HG03045 (cell line): Measurements from ENCODE around the gene PRDM10.
"Not testable (repeated sequence)": the region's sequence is repeated elsewhere in the genome, so short reads cannot be mapped to it uniquely, and the experiment has no call there.

Experiments used
- ATAC-seq: cut with Tn5 transposase; IDR thresholded peaks from one replicate; pipeline ENCODE4 v1.9.1; 2021; ENCODE audit warnings: mild to moderate bottlenecking, moderate library complexity; ENCODE audit not compliant: unreplicated experiment

The PRDM10 gene

DNA sequence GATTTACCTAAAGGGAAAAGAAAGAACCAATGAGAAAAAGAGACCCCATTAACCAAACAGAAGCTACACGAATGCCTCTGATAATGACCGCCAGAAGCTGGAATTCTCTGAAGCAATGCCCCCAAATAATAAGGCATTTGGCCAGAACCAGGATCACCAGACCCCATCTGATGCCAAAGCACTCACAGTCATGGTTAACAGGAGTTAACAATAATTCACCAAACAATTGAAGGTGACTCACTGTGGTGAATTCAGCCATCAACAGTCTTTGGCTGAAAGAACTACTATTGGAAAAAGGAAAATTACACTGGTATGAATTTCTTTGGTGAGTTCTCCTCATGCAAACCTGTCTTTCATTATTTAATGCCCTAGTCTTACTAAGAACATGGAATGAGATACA, 85.4 kb downstream of the PRDM10 start:
- no peak for ATAC-seq

GRCh38 chr11:129911298-129911697, 91.3 kb downstream of the PRDM10 start:
- ATAC-seq: no peak

DNA sequence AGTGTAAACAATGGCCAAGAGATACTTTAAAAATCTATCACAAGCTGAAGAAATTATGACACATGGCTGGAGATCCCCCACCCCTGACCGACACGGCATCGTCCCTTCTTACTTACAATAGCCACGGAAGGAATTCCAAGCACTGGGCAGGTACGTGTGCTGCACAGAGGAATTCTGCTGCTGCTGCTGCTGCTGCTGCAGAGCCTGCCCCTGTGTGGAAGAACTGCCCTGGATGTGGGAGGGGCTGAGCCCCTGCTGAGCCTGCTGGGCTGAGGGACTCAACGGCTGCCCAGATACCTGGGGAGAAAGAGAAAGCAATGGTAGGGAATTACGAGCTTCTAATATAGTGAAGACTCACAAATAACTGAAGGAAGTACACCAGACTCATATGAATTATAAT, 92.3 kb downstream of the PRDM10 start:
- ATAC-seq: no peak

DNA sequence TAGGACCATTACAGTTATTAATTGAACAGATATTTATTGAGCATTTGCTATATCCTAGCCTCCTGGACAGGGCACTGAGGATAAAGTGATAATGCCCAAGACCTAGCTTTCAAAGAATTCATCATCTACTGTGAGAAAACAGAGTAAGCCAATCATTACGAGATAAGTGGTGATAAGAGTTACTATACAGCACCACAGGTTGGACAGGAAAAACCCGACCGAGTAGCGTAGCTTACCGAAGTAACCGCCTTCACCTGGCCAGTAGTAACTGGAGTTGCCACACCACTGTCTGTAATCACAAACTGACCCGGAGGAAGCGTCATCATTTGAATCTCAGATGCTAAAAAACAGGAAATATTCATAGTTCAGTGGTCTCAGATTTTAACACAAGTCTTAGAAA, 97.2 kb downstream of the PRDM10 start:
- ATAC-seq: no peak

DNA sequence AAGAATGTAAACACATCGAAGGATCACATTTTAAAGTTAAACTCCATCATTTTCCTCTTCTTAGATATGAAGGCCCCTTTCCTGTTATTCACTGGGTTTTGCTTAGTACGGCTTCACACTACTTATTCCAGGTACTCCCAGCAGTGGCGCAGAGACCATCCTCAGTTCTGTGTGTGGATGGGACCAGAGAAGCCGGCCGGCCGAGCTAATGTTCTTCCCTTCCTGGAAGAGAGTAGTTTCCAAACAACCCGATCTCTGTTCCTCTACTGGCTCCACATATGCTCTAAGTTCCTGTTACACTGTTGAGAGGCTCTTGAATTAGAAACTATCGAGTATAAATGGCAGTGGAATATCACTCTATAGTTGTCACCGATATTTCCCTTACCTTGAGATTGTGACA, 106.6 kb downstream of the PRDM10 start:
- no peak for ATAC-seq

- ATAC-seq: peak; percentile 97
Measured at GRCh38 chr11:129895126-129896041, 107.3 kb downstream of the PRDM10 start, which contains the start of gene NFRKB. Gene NFRKB, minus strand, starts transcription at chr11:129895578. Its CDS starts 2,729 bp downstream, at chr11:129892849.

GRCh38 chr11:129894278-129895125, 108.1 kb downstream of the PRDM10 start:
- peak; percentile 16 for ATAC-seq

GRCh38 chr11:129888451-129888850, 114.2 kb downstream of the PRDM10 start:
- no peak for ATAC-seq

DNA sequence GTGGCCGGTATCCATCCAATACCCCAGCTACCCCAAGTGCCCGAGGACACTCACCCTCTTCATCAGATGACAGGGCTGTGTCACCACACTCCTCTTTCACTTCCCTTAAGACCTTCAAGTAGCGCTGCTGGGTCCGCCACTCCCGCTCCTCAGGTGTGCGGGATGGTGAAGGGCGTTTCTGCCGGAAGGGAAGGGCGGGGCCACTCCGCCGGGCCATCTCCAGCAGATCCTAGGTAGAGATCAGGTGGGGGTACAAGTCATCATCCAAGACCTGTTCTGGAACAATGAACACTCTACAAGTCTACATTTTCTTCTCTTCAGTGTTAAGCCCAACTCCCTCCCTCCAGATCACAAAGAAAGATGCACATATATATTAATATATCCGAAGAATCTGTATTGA, 117.3 kb downstream of the PRDM10 start:
- ATAC-seq: no peak

DNA sequence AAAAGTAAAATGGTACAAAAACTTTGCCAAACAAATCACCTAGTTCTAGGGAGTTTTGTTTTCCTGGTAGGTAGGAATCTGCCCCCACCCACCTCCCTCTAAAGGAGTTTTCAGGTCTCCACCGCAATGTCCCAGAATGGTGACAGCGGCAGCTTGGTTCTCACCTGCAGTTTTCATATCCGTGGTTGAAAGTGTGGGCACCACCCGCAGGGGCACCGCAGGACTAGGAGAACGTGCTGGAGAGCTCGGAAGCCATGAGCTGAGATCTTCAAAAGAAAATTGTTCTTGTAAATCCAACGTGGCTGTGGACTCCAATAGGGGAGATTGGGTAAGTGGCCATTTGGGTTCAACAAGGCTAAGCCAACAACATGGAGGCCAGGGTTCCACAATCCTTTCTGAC, 118.1 kb downstream of the PRDM10 start:
- ATAC-seq: no peak

GRCh38 chr11:129881570-129882170, 121.0 kb downstream of the PRDM10 start:
- no peak for ATAC-seq

- ATAC-seq: no peak
Measured at GRCh38 chr11:129880311-129880710, 122.3 kb downstream of the PRDM10 start.

DNA sequence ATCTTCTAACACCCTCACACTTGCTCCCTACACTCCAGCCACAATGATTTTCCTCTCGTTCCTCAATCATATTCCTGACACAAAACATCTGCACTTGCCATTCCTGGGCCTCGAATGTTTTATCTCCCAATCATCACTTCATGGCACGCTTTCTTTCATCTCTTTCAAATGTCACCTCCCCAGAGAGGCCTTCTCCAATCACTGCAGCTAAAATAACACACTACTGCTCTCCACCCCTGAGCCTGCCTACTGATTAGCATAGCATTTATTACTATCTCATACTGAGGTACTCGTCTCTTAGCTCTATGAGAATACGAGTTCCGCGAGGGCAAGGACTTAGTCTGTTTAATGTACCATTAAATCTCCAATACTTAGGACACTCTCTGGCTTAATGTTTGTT, 130.7 kb downstream of the PRDM10 start:
- no peak for ATAC-seq

GRCh38 chr11:129868626-129869025, 134.0 kb downstream of the PRDM10 start:
- not testable (repeated sequence) for ATAC-seq

DNA sequence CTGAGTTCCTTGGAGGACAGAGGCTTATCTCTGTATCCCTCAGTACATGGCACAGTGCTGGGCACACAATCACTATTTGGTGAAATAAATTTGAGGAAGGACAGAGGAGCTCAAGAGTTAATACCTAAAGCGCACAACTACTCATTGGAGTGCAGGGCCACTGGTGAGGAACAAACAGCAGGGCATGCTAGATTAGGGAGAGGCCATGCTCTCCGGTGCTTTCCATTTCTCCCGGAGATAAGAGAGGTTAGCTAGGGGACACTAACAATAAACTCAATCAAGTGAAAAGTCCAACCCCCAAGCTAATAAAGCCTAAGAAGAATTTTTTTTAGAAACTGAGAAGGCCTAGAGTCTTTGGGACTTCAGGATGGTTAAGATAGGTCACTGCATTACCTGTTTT, 136.3 kb downstream of the PRDM10 start:
- ATAC-seq: no peak

DNA sequence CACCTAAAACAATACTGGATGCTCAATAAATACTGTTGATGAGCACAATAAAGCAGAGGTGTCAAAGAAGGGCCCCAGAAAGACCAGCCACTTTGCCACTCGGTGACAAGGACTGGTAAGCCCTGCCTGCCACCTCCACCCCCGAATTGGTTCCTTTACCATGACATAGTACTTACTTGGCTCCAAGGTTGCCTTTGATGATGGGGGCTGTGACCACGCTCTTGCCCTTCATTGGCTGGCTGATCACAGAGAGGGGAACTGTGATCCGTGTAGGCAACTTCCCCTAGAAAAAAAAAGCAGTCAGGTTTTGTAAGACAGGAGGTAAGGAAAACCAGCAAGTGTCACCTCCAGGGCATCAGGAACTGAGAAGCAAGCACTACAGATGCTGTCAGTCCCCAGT, 136.9 kb downstream of the PRDM10 start:
- ATAC-seq: no peak

GRCh38 chr11:129864811-129865210, 137.8 kb downstream of the PRDM10 start:
- ATAC-seq: no peak

DNA sequence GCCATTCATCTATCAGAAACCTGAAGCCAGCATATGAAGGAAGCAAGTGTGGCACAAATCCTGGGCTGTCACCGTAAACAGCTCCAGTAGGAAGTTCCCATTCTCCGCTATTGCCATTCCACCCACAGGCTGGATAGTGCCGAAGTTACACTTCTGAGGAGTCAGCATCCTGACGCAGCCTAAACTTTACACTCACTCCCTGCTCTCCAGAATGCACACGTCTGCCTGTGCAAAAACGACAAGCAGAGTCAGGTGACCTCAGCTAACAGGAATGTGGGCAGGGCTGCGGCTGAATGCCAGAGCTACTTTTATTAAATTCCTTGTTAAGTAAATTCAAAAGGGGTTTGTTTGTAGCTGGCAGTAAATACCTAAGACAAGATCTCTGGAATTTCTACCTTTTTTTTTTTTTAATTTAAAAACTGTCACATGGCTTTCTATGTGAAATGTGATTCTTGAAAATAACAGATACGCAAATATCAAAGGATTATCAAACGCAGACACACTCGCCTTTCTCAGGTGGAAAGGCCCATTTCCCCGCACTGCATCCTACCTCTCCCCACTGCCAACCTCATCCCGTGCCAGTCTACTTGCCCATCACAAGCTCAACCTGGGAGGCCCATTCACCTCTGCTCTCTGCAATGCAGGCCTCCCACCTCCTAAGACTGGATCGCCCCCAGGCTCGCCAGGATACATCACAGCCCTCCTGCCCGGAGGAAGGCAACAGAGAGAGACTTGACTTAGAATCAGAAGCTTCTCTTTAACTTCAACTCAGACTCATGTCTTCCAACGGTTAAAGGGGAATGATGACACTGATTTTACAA, 140.7 kb downstream of the PRDM10 start:
- no peak for ATAC-seq

DNA sequence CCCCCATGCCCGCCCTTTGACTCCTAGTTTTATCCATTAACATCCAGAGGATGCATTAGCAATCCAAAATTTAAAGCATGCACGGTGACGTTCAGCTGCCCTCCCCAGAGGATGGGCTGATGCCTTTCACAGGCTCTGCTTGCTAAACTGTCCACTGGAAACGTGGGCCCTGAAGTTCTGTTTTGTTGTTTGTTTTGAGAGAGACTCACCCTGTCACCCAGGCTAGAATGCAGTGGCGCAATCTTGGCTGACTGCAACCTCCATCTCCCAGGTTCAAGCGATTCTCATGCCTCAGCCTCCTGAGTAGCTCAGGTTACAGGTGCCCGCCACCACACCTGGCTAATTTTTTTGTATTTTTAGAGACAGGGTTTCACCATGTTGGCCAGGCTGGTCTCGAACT, 146.6 kb downstream of the PRDM10 start:
- ATAC-seq: no peak

GRCh38 chr11:129855086-129855485, 147.5 kb downstream of the PRDM10 start:
- no peak for ATAC-seq
